HepG2 (cell line): ENCODE measurements around the gene GPR25. TPM values are rescaled to one million over a fixed set of nuclear protein-coding genes. Genes with fewer than 3 reads are reported as not detected.
A peak's percentile ranks its signal among the peaks of the same experiment; 100 is the strongest.

ENCODE experiments used
- ASH2L ChIP-seq: fragments of 300-600, 200-600 bp; sonication (generic); IDR thresholded peaks from 2 replicates; pipeline ENCODE4 v1.7.0; 2017; ENCODE audit warnings: low read depth, mild to moderate bottlenecking, moderate library complexity, mixed read lengths, low read length; ENCODE audit not compliant: insufficient read length
- ATF5 ChIP-seq: sonication (generic); formaldehyde crosslinking; IDR thresholded peaks from 2 replicates; pipeline ENCODE4 v1.4.0; 2020; ENCODE audit warnings: mild to moderate bottlenecking, low read depth, missing genetic modification reagents
- MXD3 ChIP-seq: IDR thresholded peaks from 2 replicates; pipeline ENCODE4 v1.6.1; 2016; ENCODE audit warnings: mild to moderate bottlenecking, missing biosample characterization, missing genetic modification reagents
- PAX8 ChIP-seq: sonication (generic); formaldehyde crosslinking; IDR thresholded peaks from 2 replicates; pipeline ENCODE4 v1.8.0; 2022; ENCODE audit warnings: mild to moderate bottlenecking, missing genetic modification reagents, borderline replicate concordance
- PHF20 ChIP-seq: sonication (generic); formaldehyde crosslinking; IDR thresholded peaks from 2 replicates; pipeline ENCODE4 v1.5.0; 2020; ENCODE audit warnings: mild to moderate bottlenecking, missing genetic modification reagents
- PLSCR1 ChIP-seq: sonication (generic); formaldehyde crosslinking; IDR thresholded peaks from 2 replicates; pipeline ENCODE4 v1.5.0; 2020; ENCODE audit warnings: missing genetic modification reagents, mild to moderate bottlenecking, borderline replicate concordance
- POLR2AphosphoS5 ChIP-seq: IDR thresholded peaks from 2 replicates; pipeline ENCODE4 v1.6.1; 2012; ENCODE audit warnings: low read depth, low read length
- SP2 ChIP-seq: sonication (generic); formaldehyde crosslinking; IDR thresholded peaks from 2 replicates; pipeline ENCODE4 v1.5.1; 2020; ENCODE audit warnings: mild to moderate bottlenecking, missing genetic modification reagents
- SP5 ChIP-seq: IDR thresholded peaks from 2 replicates; pipeline ENCODE4 v1.6.1; 2016; ENCODE audit warnings: low read depth, borderline replicate concordance
- SRY ChIP-seq: sonication (generic); formaldehyde crosslinking; IDR thresholded peaks from 2 replicates; pipeline ENCODE4 v1.8.0; 2022; ENCODE audit warnings: mild to moderate bottlenecking, missing genetic modification reagents
- ZBTB38 ChIP-seq: sonication (generic); formaldehyde crosslinking; IDR thresholded peaks from 2 replicates; pipeline ENCODE4 v1.5.1; 2020; ENCODE audit warnings: mild to moderate bottlenecking, missing genetic modification reagents
- ZBTB42 ChIP-seq: sonication (generic); formaldehyde crosslinking; IDR thresholded peaks from 2 replicates; pipeline ENCODE4 v1.5.0; 2020; ENCODE audit warnings: mild to moderate bottlenecking, missing genetic modification reagents
- ZFY ChIP-seq: sonication (generic); formaldehyde crosslinking; IDR thresholded peaks from 2 replicates; pipeline ENCODE4 v1.4.0; 2020; ENCODE audit warnings: missing genetic modification reagents
- ZNF280D ChIP-seq: sonication (generic); formaldehyde crosslinking; IDR thresholded peaks from 2 replicates; pipeline ENCODE4 v1.5.1; 2020; ENCODE audit warnings: mild to moderate bottlenecking, missing genetic modification reagents
- ZNF512 ChIP-seq: sonication (generic); formaldehyde crosslinking; IDR thresholded peaks from 2 replicates; pipeline ENCODE4 v1.4.0; 2020; ENCODE audit warnings: mild to moderate bottlenecking, missing genetic modification reagents
- ZNF710 ChIP-seq: sonication (generic); formaldehyde crosslinking; IDR thresholded peaks from 2 replicates; pipeline ENCODE4 v1.5.0; 2020; ENCODE audit warnings: mild to moderate bottlenecking, missing genetic modification reagents, borderline replicate concordance
- polyA plus RNA-seq, 8 experiments: library from polyadenylated mRNA; depleted of rRNA in 3 of 8; stranded (reverse) in 7 of 8; unstranded in 1 of 8; fragments of >200 nt; fragmentation: Illumina TruSeq in 4 of 8; extraction: Trizol in 4 of 8; gene quantifications; 2 replicates each; pipeline versions ENCODE4 v1.2.1 to v1.2.3, GENCODE V29; 2011 to 2016; ENCODE audit warnings: low read depth in 4 of 8, missing spikeins in 1 of 8, mixed read lengths in 1 of 8; ENCODE audit not compliant: insufficient read depth in 1 of 8
- total RNA-seq, 5 experiments: library from RNA; depleted of rRNA; stranded (reverse); fragments of >200 nt; fragmentation: Illumina TruSeq; extraction: Trizol; gene quantifications; 2 replicates each; pipeline ENCODE4 v1.2.3, GENCODE V29; 2016; ENCODE audit warnings: low read depth in 1 of 5

The GPR25 gene
- total and polyA plus RNA-seq, 2 of the 13 experiments (the other 11 are each of a cell fraction or from before 2014, with no cell fraction given): not detected

- TF ChIP-seq ZNF710 (0 out of 2 replicates have a peak, but pooled peaks have one; percentile 38), ZBTB38 (CRISPR knock-in tag) (peak; percentile 17; the same call in 1 of the 2 replicates), PHF20 (no peak), PLSCR1 (CRISPR knock-in tag) (no peak), SP2 (CRISPR knock-in tag) (no peak), ATF5 (CRISPR knock-in tag) (no peak), PAX8 (peak; percentile 52; the same call in 1 of the 2 replicates), SRY (CRISPR knock-in tag) (peak; percentile 42), ZNF512 (CRISPR knock-in tag) (no peak), SP5 (CRISPR knock-in tag) (no peak), MXD3 (CRISPR knock-in tag) (0 out of 2 replicates have a peak, but pooled peaks have one; percentile 53), ZNF280D (CRISPR knock-in tag) (peak; percentile 69; the same call in 1 of the 2 replicates), POLR2AphosphoS5 (peak; percentile 46; the same call in 1 of the 2 replicates), ASH2L (peak; percentile 49), ZBTB42 (peak; percentile 68; the same call in 1 of the 2 replicates), ZFY (CRISPR knock-in tag) (peak; percentile 74)
These were observed 18.3 kb downstream of the GPR25 start (continued) for GRCh38 chr1:200890818-200891773.
